NCI-H1436 treated with DMSO at 0.1 percent for 48 hours (cell line): Measurements from ENCODE around the gene LAMC3.

Source experiments
- DNase-seq: peaks from one replicate; lab custom pipeline; 2025; lab: John Stamatoyannopoulos, UW

Gene LAMC3

DNA sequence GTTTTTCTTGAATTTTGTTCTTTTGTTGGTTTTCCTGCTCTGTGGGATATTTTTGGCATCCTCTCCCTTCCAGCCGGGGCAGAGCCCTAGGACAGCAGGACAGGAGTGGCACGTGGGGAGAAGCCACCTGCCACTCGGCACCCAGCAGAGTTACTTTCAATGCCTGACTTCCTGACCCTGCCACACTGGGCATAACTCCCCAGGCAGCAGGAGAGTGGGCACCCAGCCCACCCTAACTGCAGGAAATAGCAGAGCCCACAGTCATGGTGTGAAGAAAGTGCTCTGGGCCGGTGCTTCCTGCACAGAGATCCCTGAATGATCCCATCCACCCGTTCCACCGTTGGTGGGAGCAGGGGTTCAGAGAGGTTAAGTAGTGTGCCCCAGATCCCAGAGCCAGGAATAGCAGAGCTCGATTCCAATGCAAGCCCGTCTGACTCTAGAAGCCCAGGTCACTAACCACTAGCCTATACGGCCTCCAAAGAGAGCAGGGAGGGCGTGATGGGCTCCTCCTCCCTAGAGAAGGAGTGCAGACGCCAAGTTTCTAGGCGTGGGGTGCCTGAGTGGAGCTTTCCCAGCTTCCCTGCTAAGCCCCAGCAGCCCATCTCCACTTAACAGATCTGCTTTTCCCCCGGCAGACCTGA lies 108.3 kb downstream of the LAMC3 start:
- no peak for DNase-seq

DNA sequence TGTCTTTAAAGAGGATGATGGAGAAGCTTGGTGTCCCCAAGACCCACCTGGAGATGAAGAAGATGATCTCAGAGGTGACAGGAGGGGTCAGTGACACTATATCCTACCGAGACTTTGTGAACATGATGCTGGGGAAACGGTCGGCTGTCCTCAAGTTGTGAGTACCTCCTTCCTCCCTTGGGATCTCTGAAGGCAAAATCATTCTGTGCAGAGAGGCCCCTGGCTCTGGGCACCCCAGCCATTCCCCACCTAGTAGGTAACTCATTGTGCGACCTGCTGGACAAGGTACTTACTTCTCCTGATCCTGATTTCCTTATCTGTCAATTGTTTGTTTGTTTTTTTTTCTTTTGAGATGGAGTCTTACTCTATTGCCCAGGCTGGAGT lies 108.8 kb downstream of the LAMC3 start:
- DNase-seq, result no peak

GRCh38 chr9:131119600-131119999 lies 110.6 kb downstream of the LAMC3 start:
- no peak for DNase-seq

DNA sequence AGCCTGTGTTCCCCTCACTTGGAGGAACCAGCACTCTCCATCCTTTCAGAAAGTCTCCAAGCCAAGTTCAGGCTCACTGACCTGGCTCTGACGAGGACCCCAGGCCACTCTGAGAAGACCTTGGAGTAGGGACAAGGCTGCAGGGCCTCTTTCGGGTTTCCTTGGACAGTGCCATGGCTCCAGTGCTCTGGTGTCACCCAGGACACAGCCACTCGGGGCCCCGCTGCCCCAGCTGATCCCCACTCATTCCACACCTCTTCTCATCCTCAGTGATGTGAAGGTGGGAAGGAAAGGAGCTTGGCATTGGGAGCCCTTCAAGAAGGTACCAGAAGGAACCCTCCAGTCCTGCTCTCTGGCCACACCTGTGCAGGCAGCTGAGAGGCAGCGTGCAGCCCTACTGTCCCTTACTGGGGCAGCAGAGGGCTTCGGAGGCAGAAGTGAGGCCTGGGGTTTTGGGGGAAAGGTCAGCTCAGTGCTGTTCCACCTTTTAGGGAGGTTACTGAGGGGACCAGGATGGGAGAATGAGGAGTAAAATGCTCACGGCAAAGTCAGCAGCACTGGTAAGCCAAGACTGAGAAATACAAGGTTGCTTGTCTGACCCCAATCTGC lies 111.8 kb downstream of the LAMC3 start:
- no peak for DNase-seq

DNA sequence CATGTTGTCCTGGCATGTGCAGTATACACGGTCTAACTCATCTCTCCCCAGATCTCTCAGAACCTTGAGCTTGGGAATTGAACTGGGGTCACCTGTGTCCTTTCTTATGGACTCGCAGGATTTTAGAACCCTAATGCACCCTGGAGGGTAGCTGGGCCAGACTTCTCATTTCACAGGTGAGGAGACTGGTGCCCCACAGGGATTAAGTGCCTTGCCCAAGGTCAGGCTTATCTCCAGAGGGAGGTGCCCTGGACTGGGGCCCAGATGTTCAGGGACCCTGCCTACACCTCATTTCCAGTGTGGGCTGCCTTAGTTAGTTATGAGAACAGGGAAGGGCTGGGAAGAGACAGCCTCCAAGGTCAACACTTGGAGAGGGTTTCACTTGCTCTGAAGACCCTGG lies 112.4 kb downstream of the LAMC3 start:
- DNase-seq, result no peak

DNA sequence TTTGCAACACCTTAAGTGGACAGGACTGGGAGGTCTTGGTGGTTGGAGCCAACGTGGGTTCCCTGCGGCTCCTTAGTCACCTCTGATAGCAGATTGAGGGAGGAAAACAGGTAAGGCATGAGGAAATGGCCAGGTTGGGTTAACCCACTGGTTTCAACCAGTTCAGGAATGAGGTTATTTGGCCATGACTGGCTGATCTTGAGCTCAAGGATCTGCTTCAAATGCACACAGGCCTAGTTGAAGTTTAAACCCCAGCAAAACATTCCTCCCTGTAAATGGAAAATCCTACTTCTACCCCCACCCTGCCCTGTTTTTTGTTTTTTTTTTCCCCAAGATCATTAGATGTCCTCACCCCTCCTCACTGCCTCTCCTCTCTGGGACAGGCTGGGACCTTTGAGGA lies 113.2 kb downstream of the LAMC3 start:
- no peak for DNase-seq

- no peak for DNase-seq
Measured at GRCh38 chr9:131125038-131125287, 116.0 kb downstream of the LAMC3 start.

DNA sequence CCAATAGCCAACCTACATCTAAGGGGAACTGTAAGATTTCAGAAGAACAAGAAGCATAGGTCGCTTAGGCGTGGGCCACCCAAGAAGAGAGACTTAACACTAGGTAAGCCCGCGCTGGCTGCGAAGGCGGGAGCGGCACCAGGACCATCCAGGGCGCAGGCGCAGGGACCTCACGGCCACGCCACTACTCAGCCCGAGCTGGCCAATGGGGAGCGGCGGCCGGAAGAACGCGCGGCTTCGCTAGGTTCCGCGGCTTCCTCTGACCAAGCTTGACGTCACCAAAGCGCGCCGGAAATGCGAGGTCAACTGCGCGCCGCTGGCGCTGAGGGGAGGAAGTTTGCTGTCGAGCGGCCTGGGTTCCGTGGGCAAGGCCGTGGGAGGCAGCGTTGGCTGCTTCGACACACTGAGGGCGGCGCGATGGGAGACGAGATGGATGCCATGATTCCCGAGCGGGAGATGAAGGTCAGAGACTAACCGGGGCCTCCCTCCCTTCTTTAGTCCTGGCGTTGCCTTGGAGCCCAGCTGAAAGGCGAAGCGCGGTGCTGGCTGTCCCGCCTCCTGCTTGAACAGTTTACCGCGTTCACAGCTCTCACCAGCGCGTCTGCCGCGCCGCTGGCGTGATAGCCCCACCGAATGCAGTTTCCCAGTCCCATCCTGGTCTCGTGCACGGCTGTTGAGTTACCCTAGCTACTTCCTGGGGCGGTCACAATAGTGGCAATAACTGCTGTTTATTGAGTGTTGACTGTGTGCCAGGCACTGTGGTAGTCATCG lies 116.5 kb downstream of the LAMC3 start, which contains the start of gene NUP214:
NUP214 (plus strand) TSS at position 299 of the 771 bp plus-strand sequence; CDS start at position 418, 119 bp downstream.
- DNase-seq, result peak; percentile 79

DNA sequence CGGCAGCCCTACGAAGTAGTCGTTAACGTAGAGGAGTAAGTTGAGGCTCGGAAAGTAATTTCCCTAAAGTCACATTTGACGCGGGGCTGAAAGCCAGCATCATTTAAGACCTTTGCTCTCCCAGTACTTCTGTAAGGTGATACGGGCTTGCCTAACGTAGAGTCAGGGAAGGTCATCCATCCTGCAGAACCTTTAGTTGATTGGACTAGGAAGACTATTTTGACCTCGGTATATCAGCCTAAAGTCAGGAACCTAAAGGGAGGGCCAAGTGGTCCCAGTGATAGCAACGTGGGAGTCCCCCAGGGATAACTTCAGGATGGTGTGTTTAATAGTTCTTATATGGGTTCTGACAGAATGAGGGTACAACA lies 117.1 kb downstream of the LAMC3 start:
- DNase-seq, result no peak

- DNase-seq, result no peak
Measured at GRCh38 chr9:131129183-131129582, 120.2 kb downstream of the LAMC3 start.

DNA sequence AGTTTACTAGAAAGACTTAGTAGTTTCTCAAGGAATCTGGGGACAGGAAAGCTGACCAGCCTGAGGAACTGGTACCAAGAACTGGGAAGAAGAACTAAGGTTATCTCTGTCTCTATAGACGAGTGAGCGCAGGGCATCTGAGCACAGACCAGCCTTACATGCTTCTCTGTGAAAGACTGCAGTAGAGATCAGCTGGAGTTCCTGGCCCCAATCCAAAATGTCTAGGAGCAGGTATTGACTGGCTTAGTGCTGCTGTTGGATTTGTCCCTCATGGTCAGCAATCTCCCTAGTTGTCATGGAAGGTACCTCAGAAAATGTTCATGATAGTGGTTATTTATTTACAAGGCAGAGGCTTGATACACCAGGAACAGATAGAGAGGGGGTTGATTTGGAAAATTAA lies 129.7 kb downstream of the LAMC3 start:
- DNase-seq, result no peak

DNA sequence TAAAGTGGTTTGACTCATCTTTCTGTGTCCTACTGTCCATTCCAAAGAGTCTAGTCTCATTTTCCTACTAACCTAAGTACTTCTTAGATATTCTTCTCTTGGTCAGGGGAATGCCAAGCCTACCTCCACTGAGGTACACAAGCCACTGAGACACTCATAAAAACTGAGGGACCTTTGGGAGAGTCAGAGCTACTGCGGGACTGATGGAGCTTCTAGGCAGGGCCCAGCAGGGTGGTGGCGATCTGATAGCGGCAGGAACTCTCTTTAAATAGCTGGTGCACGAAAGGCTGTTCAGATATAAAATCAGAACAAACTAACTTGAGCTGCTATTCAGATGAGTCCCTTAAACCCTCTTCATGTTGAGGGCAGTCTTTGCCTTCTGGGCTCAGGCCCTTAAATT lies 131.1 kb downstream of the LAMC3 start:
- DNase-seq, result no peak

- no peak for DNase-seq
Measured at GRCh38 chr9:131140550-131140949, 131.6 kb downstream of the LAMC3 start.

- DNase-seq, result no peak
Measured at GRCh38 chr9:131142160-131142559, 133.2 kb downstream of the LAMC3 start.
